ENCODE results near the gene NUBPL.
"Not testable (repeated sequence)": the region's sequence is repeated elsewhere in the genome, so short reads cannot be mapped to it uniquely, and the experiment has no call there.

Gene NUBPL

DNA sequence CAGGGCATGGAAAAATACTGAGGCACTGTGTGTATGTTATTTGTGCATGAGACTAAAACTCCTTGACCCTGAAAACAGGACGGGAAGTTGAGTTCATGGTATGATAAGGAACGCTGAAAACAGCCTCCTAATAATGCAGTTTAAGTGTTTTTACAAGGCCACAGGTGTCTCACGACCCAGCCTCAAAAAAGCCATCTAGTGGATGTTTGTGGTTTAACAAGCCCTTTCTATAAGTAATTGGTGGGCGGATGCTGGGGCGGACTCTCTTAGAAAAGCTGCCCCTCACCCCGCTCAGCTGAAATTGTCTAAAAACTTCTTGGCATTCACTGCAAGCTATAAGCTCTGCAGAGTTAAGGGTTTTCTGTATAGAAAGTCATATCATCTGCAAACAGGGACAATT, 184.5 kb downstream of the NUBPL start:
- no peak for DNase-seq (ENCODE audit: low read depth)

DNA sequence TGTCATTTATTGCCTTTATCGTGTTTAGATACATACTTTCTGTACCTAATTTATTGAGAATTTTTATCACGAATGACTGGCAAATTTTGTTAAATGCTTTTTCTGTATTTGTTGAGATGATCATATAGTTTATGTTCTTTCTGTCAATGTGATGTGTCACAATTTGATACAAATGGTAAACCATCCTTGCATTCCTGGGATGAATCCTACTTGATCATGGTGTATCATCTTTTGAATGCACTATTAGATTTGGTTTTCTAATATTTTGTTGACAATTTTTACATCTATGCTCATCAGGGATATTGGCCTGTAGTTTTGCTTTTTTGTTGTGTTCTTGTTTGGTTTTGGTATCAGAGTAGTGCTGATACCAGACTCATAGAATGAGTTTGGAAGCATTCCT, 185.1 kb downstream of the NUBPL start:
- no peak for DNase-seq (ENCODE audit: low read depth)

DNA sequence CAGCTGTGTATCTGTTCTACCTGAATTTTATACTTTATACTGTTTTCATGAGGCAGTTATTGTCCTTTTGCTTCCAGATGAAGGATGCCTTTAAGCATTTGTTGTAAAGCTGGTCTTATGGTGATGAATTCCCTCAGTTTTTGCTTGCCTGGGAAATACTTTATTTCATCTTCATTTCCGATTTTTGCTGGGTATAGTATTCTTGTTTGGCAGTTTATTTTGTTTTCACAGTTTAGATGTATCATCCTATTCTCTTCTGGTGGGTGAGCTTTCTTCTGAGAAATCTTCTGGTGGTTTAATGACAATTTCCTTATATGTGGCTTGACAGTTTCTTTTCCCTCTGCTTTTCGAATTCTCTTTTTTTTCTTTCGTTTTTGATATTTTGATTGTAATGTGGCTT, 188.1 kb downstream of the NUBPL start:
- no peak for DNase-seq (ENCODE audit: low read depth)

DNA sequence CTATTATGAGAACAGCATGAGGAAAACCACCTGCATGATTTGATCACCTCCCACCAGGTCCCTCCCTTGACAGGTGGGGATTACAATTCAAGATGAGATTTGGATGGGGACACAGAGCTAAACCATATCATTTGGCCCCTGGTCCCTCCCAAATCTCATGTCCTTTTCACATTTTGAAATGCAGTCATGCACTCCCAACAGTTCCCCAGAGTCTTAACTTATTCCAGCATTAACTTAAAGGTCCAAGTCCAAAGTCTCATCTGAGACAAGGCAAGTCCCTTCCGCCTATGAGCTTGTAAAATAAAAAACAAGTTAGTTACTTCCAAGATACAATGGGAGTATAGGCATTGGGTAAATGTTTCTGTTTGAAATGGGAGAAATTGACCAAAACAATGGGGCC, 189.8 kb downstream of the NUBPL start:
- not testable (repeated sequence) for DNase-seq (ENCODE audit: low read depth)

DNA sequence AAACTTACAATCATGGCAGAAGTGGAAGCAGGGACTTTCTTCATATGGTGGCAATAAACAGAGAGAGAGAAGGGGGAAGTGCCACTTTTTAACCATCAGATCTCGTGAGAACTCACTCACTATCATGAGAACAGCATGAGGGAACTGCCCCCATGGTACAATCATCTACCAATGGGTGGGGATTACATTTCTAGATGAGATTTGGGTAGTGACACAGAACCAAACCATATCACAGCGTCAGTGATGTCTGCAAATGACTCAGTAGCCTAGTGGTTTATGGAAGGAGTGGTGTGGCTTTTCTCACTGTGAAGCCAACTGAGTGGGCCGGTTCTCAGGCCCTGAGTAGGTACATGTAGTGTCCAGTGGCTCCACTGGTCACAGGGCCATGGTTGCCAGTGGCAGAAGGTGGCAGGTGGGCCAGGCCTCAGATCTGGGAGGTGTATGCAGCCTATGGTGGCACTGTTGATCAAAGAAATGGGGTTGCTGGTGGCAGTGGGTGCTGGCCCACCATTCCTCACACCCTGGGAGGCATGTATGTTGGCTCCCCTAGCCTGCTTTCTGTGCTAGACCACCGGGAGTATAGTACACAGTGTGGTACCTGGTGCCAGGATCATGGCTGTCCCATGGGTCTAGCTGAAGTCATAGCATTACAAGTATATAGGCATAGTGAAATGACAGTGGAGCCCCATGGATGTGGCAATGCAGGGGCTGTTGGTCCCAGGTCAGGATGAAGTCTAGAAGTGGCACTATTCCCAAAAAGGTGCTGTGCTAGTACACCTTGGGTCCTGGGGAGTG, 191.9 kb downstream of the NUBPL start:
- no peak for DNase-seq (ENCODE audit: low read depth)

DNA sequence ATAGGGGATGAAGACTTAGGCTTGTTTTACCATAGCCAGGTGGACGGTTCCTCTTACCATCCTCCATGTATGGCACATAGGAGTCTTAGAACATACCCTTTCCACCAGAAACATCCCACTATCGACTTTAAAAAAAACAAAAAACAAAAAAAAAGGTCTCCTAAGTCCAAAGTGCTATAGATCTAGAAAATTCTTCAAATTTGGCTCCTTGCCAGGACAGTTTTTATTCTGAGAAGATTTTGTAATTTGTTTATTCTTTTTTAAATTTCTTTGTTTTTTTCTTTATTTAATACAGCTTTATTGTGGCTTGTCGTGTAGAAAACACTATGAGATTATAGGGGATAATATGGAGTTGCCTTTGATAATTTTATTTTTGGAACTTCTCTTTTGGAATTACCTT, 197.7 kb downstream of the NUBPL start:
- no peak for DNase-seq (ENCODE audit: low read depth)

DNA sequence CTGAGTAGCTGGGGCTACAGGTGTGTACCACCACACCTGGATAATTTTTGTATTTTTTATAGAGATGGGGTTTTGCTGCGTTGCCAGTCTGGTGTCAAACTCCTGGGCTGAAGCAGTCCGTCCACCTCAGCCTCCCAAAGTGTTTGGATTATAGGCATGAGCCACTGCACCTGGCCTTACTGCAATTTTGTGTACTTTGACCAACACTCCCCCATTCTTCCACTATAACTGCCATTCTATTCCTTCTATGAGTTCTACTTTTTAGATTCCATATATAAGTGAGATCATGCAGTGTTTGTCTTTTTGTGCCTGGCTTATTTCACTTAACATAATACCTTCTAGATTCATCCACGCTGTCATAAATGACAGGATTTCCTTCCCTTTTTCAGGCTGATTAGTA, 199.1 kb downstream of the NUBPL start:
- DNase-seq (ENCODE audit: low read depth) = no peak

DNA sequence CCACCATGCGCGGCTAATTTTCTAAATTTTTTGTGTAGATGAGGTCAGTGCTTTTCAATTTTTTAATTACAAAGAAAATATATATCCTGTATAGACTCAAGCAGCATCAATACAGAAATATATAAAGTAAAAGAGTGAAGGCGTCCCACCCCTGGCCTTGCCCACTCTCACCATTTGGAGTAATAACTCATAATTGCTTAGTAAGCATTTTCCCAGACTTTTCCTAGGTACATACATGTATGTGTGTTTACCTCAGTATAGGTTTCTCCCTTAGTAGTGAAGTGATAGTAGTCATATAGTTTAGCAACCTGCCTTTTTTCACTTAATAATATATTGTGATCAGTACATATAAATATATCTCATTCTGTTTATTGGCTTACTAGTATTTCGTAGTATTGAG, 200.1 kb downstream of the NUBPL start:
- no peak for DNase-seq (ENCODE audit: low read depth)

DNA sequence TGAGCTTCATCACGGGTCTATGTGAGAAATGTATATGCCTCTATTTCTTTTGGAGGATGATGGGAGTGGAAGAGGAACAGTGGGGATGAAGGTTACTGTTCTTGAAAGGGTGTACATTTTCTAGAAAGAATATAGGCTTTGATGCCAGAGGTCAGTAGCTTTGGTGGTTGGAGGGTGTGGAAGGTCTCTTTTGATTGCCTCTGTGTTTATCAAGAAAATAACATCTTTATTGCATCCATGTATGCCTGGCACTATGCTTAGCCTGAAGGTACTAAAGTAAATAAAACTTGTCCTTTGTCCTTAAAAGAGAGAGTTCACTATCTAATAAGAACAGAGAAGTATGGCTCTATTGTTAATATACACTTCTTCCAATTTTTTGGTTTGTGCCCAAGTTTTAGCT, 201.8 kb downstream of the NUBPL start:
- no peak for DNase-seq (ENCODE audit: low read depth)

DNA sequence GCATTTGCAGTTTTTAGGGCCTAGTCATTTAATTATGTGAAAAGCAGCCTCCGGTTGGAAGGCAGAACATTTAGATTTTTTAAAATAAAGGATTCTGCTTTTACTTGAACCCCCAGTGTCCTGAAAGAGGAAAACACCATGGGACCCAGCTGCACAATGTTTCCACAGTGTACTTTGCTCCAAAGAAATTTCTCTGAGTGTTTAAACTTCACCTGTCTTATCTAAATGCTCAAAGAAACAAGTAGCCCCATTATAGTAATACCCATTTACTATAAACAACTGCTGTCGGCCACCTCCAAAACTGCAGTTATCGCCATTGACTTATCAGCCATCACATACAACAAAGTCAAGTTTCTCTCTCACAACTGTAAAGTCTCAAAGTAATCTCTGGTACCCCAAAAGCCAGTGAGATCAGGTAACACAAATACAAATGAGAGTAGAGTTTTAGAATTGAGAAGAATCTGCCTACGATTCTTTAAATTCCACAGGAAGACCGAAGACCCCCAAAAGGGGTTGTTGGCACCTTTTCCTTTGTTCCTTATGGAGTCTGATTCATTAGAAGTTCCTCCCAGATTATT, 205.2 kb downstream of the NUBPL start:
- no peak for DNase-seq (ENCODE audit: low read depth)

DNA sequence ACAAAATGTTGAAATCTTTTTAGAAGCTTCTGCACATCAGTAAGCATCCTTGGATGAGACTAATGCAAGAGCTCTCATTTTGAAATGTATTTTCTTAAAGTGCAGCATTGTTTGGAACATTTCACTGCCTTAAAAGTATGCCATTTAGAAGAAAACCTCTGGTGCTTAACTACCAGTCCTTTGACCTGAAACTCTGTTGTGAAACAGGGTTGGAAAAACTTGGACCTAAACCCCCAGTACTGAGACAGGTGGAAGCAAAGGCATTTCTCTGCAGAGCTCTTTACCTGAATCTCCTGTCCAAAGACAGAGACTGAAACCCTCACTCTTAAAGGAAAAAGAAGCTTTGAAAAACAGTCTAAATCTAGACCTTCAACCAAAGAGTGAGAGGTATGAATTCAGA, 207.2 kb downstream of the NUBPL start:
- no peak for DNase-seq (ENCODE audit: low read depth)

DNA sequence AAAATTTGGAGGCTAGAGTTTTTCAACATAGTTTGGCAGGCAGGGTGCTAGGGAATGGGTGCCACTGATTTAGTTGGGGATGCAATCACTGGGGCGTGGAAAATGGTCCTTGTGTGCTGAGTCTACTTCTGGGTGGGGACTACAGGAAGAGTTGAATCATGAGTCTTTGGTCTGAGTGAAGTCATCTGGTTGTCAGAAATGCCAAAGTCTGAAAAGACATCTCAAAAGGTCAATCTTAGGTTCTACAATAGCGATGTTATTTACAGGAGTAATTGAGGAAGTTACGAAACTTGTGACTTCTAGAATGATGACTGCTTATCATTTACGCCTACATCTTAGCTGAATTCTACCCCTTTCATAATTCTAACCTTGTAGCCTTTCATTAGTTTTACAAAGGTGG, 209.1 kb downstream of the NUBPL start:
- no peak for DNase-seq (ENCODE audit: low read depth)

DNA sequence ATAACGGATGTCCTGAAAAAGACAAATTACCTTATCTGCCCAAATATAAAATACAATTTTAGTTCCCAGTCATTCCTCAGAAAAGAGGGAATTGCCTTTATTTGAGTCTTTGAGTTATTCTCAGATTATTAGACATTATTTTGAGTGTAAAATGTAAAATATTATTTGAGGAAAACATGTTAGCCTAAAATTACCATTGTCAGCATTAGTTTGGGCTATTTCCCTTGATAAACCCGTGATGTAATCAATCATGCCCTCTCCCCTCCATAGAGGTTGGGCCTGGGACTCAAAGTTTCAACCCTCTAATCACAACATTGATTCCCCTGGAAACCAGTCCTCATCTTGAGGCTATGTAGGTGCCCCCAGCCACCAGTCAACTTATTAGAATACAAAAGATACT, 213.4 kb downstream of the NUBPL start:
- no peak for DNase-seq (ENCODE audit: low read depth)

DNA sequence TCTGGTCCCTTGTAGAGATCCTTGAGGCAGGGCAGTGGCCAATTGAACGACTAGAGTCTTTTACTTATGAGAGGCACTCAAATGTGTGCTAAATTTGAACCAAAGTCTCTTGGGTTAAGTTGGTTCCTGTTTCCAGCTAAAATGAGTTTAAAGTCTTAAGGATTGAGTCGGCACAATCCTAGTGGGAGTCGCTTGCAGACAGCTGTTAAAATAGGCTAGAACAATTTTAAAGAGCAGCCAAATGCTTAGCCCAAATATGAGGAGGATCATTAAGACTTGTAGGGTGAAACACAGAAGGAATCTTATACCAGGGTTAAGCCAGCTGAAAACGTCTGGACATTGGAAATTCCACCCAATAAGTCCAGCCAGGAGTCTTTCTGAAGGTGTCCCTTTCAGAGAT, 216.1 kb downstream of the NUBPL start:
- DNase-seq (ENCODE audit: low read depth) = no peak

DNA sequence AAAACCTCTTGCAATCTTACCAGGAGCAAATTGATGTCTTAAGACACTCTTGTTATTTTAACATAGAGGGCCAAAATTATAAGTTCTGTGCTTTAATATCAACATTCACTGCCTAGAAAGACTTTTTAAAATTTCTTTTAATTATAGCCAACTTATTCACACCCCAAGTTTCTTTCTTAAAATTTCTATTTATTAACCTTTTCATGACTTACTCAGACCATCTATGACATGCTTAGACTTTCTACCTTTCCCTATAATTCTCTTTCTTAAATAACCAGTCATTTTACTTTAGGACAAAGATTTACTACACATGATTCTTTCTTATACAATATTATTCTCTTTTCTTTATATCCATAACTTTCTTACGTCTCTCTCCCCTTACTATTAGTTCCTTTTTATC, 220.4 kb downstream of the NUBPL start:
- no peak for DNase-seq (ENCODE audit: low read depth)

DNA sequence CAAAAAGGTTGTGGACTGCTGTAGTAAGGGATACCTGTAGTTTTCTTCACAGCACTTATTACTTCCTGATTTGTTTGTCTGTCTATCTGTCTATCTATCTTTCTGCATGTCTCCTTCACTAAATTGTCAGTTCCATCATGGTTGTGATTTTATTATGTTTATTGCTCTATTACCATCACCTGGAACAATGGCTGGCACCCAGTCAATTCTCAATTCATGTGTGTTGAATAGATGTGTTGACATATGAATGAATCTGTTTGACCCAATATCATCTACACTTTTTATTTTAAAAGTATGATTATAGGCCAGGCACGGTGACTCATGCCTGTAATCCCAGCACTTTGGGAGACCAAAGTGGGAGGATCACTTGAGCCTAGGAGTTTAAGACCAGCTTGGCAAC, 224.4 kb downstream of the NUBPL start:
- DNase-seq (ENCODE audit: low read depth) = no peak

DNA sequence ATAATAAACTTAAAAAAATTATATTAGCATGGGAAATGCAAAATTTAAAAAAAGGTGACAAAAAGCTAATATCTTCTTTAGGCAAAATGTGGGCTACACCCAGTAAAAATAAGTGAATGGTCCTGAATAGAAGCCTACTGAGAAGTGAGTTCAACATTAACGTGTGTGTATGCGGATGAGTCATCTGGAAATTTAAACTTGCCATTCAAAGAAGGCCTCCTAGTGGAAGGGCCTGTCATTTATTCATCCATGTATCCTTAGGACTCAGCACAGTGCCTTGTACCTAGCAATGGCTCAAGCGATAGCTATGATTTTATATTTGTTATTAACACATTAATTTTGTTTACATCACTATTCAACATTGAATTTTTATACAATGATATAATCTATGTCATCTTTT, 226.2 kb downstream of the NUBPL start:
- no peak for DNase-seq (ENCODE audit: low read depth)

DNA sequence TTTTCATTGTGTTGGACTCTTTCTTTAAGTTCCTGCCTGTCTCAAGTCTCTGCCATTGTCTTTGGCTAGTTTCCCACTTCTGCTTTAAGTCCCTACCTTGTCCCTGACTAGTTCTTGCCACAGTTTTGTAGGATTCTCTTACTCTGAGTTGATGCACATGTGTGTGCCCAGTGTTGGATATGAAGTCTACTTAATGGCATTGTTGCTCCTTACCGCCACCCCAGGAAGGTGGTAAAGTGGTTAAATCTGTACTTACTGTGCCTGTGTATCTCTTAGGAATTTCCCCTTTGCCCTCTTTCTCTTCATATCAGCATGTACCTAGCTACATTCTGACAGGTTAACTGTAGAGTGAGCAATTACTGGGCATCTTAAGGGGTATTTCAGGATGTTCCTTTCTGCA, 227.1 kb downstream of the NUBPL start:
- no peak for DNase-seq (ENCODE audit: low read depth)

DNA sequence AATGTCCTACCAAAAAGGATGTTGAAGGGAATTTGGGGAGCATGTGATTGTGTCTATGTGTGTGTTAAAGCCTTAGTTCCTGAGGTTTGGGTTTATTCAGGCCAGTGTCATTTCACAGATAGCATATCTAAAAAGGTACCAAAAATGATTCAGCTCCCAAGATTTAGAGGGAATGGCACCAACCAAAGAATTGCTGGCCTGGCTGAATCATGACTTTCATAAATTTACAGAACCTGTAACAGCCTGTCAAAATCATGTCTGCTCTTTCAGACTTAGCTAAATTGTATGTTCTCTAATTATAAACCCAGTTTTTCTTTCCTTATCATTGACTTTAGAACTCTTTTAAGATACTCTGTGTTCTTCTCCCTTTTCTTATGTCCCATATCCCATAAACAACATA, 231.5 kb downstream of the NUBPL start:
- no peak for DNase-seq (ENCODE audit: low read depth)

DNA sequence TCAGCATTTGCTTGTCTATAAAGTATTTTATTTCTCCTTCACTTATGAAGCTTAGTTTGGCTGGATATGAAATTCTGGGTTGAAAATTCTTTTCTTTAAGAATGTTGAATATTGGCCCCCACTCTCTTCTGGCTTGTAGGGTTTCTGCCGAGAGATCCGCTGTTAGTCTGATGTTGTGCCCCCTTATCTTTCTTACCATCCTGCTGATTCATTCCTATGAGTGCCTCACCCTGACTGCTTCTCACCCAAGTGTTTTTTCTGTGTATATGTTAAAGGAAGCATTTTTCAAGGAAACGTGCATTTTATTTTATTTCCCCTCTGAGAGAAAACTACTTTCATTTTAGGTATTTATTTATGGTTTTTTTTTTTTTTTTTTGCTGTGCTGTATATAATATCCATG, 236.7 kb downstream of the NUBPL start:
- not testable (repeated sequence) for DNase-seq (ENCODE audit: low read depth)

DNA sequence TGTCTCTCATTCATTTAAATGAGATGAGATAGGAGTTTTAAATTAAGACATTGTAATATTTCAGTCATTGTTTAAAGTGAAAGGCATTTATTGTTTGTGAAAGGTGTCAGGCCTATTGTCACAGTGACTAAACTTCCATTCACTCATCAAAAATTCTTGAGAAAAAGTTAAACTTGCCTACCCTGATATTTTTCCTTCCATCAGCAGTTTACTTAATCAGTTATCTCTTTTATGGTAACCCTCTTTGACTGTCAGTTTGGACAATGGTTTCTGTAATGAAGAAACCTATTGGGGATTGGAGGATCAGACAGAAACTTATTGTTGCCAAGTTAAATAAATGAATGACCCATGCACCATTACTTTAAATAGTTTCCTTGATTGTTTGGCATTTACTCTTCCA, 241.6 kb downstream of the NUBPL start:
- no peak for DNase-seq (ENCODE audit: low read depth)

DNA sequence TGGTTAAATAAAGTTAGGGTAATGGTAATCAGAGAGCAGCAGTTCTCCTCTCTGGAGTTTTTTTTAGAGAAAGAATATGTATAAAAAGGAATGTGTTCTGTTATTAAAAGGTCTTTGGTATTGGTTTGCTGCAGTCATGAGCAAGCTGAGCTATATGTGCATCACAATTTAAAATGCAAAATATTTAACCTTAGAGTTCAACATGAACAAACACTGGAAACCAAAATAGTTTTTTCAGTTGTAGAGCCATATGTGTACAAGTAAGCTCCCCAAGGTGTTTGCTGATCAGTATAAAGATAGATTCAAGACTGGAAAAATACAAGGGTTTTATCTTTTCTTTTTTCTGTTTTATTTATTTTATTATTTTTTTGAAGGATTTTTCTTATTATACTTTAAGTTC, 245.0 kb downstream of the NUBPL start:
- no peak for DNase-seq (ENCODE audit: low read depth)

DNA sequence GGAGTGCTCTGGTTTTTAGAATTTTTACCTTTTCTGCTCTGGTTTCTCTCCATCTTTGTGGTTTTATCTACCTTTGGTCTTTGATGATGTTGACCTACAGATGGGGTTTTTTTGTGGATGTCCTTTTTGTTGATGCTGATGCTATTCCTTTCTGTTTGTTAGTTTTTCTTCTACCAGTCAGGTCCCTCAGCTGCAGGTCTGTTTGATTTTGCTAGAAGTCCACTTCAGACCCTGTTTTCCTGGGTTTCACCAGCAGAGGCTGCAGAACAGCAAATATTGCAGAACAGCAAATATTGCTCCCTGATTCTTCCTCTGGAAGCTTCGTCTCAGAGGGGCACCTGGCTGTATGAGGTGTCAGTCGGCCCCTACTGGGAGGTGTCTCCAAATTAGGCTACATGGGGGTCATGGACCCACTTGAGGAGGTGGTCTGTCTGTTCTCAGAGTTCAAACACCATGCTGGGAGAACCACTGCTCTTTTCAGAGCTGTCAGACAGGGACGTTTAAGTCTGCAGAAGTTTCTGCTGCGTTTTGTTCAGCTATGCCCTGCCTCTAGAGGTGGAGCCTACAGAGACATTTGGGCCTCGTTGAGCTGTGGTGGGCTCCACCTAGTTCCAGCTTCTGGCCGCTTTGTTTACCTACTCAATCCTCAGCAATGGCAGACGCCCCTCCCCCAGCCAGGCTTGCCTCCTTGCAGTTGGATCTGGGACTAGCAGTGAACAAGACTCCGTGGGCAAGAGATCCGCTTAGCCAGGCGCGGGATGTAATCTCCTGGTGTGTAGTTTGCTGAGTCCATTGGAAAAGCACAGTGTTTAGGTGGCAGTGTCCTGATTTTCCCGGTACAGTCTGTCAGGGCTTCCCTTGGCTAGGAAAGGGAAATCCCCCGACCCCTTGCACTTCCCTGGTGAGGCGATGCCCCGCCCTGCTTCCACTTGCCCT, 250.8 kb downstream of the NUBPL start:
- DNase-seq (ENCODE audit: low read depth) = not testable (repeated sequence)

All from T-helper 22 cell (primary cell).